ENCODE data around the gene CMIP. TPM values are rescaled to one million over a fixed set of nuclear protein-coding genes. Genes with fewer than 3 reads are reported as not detected.

The CMIP gene
- total RNA-seq, 1 experiment from 2014 or later, result 48.2 TPM

GRCh38 chr16:81429045-81429521 is 15.5 kb upstream of the CMIP start:
- DNase-seq, result peak; percentile 81
- H3K4me2 ChIP-seq (ENCODE audit: insufficient read depth, insufficient read length, low read length), result no peak overlapping the region

More at GRCh38 chr16:81429045-81429521, 15.5 kb upstream of the CMIP start:
- H3K27ac Mint-ChIP-seq, result peak overlapping the region in 2 of 3 experiments; percentile 14 to 78; a peak in 2 of 7 replicates
- H3K23ac ChIP-seq (ENCODE audit: insufficient read length, low read depth, low read length), result no peak overlapping the region
- no peak overlapping the region for H4K5ac ChIP-seq (ENCODE audit: insufficient read length, low read depth, low read length)
- H2BK5ac ChIP-seq (ENCODE audit: insufficient read length, low read length), result no peak overlapping the region
- no peak overlapping the region for H2BK15ac ChIP-seq (ENCODE audit: low read depth, low read length)
- peak overlapping the region; percentile 76 for H2AFZ ChIP-seq (ENCODE audit: low read length)
- H3K9me3 Mint-ChIP-seq, result no peaks in the 10 kb centered on the region
- no peak overlapping the region for H3K9ac ChIP-seq (ENCODE audit: extremely low read depth, insufficient read length, low read length)
- H3K4ac ChIP-seq (ENCODE audit: low read depth, low read length), result no peak overlapping the region
- H2AK5ac ChIP-seq (ENCODE audit: insufficient read length, low read length), result no peak overlapping the region
- H3K27ac ChIP-seq (ENCODE audit: insufficient read length, low read depth, low read length), result no peak overlapping the region
- no peak overlapping the region for H2BK120ac ChIP-seq (ENCODE audit: low read depth, low read length, poor library complexity, severe bottlenecking)
- no peak overlapping the region for H2BK20ac ChIP-seq (ENCODE audit: low read depth, low read length, poor library complexity, severe bottlenecking)
- TF ChIP-seq CTCF (conservative IDR thresholded peaks at IDR 0.05), result peak; percentile 75
- H3K4me1 Mint-ChIP-seq, result peaks cover 13 to 18% of the 10 kb centered on the region in 2 experiments
- no peaks in the 10 kb centered on the region for H3K79me2 ChIP-seq (ENCODE audit: insufficient read depth, low read length)
- H3T11ph ChIP-seq (ENCODE audit: low read length), result no peak overlapping the region
- H4K20me1 ChIP-seq (ENCODE audit: control insufficient read depth, insufficient read depth, insufficient read length), result no peaks in the 10 kb centered on the region
- H3K36me3 Mint-ChIP-seq (ENCODE audit: insufficient read depth in 1 of 3, low read depth in 3 of 3), result no peaks in the 10 kb centered on the region
- no peak overlapping the region for H3K4me3 Mint-ChIP-seq
- H3K27me3 Mint-ChIP-seq (ENCODE audit: low read depth), result peaks cover 2% of the 10 kb centered on the region; the same call in 1 of the 2 replicates
- H3K27me3 ChIP-seq (ENCODE audit: insufficient read depth, low read length), result no peaks in the 10 kb centered on the region; the same call in 1 of the 2 replicates
- WGBS (ENCODE audit: extremely low coverage, insufficient read length, low lambda C conversion rate), result no CpG with 5 or more reads among the region's 3 CpGs
- H4K8ac ChIP-seq (replicated peaks; ENCODE audit: insufficient read length, low read depth, low read length), result no peak overlapping the region
- H3K14ac ChIP-seq (ENCODE audit: insufficient read depth, low read length), result peak overlapping the region; percentile 14
- no peaks in the 10 kb centered on the region; the same call in 1 of the 2 replicates for H3K4me1 ChIP-seq (ENCODE audit: insufficient read depth, low read length)
- H3K23me2 ChIP-seq (ENCODE audit: insufficient read length, low read depth, low read length, poor library complexity, severe bottlenecking), result no peaks in the 10 kb centered on the region
- no peaks in the 10 kb centered on the region for H3K79me1 ChIP-seq (ENCODE audit: insufficient read depth, low read depth, low read length, poor library complexity, severe bottlenecking)
- no peaks in the 10 kb centered on the region for H3K9me3 ChIP-seq (ENCODE audit: control insufficient read depth, low read depth, low read length)
- no peak overlapping the region for H3K56ac ChIP-seq (ENCODE audit: insufficient read length, low read depth, low read length)
- H2BK12ac ChIP-seq (ENCODE audit: insufficient read length, low read depth, low read length), result no peak overlapping the region
- H3K18ac ChIP-seq (ENCODE audit: insufficient read length, low read depth, low read length), result no peak overlapping the region
- H4K91ac ChIP-seq (ENCODE audit: insufficient read length, low read depth, low read length), result no peak overlapping the region

All from H9 (cell line).